A673 (cell line): ENCODE data around the gene CCNDBP1.

ENCODE experiments used
- EZH2 ChIP-seq: fragments of 200-600 bp; sonication (generic); IDR thresholded peaks from 2 replicates; pipeline ENCODE4 v1.6.1; 2017; ENCODE audit warnings: borderline replicate concordance, low read depth, mild to moderate bottlenecking, mixed read lengths, antibody characterized with exemption, low read length; ENCODE audit not compliant: poor library complexity, severe bottlenecking
- TF ChIP-seq, protein P1 (sequence below): fragments of 300-800, 200-600 bp; sonication (generic); conservative IDR thresholded peaks from 2 replicates; pipeline ENCODE4 v1.5.1; 2017; ENCODE audit warnings: low read depth, mild to moderate bottlenecking, antibody characterized with exemption, low read length, moderate library complexity, mixed read lengths

DNA sequence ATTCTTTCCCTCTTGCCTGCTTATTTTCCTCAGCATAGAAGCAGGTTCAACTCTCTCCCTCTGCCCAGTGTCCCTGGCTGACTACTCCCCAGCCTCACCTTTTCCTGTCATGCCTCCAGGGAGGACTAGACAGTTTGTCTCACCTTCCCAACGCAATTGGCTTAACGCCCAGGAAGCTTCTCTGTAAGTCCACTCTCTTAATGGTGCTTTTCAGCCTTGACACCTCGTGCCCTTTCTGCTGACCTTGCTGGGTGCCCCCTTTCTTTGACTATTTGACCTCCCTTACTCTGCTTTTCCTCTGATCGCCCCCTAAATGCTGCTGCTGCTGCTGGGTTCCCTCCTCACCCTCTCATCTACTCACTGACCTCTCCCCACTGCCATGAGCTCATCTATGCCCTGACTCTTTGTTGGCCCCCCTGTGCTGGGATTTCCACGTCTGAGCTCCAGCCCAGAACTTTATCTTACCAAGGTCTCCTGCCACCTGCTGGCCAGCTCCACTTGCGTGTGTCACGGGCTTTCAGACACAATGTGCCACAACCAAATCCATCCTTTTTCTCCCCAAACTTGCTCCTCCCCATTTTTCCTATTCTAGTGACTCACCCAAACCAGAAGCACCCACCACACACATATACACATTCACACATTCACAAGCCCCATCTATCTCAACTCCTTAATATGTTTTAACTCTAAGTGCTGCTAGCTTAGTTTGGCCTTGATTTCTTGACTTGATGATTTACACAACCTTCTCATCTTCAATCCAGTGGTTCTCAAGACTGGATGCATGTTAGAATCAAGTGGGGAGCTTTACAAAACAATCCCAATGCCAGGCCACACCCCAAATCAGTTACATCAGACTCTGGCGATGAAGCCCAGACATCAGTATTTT is 19.1 kb downstream of the CCNDBP1 start:
- TF ChIP-seq, protein P1, sequence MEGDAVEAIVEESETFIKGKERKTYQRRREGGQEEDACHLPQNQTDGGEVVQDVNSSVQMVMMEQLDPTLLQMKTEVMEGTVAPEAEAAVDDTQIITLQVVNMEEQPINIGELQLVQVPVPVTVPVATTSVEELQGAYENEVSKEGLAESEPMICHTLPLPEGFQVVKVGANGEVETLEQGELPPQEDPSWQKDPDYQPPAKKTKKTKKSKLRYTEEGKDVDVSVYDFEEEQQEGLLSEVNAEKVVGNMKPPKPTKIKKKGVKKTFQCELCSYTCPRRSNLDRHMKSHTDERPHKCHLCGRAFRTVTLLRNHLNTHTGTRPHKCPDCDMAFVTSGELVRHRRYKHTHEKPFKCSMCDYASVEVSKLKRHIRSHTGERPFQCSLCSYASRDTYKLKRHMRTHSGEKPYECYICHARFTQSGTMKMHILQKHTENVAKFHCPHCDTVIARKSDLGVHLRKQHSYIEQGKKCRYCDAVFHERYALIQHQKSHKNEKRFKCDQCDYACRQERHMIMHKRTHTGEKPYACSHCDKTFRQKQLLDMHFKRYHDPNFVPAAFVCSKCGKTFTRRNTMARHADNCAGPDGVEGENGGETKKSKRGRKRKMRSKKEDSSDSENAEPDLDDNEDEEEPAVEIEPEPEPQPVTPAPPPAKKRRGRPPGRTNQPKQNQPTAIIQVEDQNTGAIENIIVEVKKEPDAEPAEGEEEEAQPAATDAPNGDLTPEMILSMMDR = peak; percentile 78
- no peak for TF ChIP-seq EZH2
